ENCODE data around the gene EFHC1.

Gene EFHC1

DNA sequence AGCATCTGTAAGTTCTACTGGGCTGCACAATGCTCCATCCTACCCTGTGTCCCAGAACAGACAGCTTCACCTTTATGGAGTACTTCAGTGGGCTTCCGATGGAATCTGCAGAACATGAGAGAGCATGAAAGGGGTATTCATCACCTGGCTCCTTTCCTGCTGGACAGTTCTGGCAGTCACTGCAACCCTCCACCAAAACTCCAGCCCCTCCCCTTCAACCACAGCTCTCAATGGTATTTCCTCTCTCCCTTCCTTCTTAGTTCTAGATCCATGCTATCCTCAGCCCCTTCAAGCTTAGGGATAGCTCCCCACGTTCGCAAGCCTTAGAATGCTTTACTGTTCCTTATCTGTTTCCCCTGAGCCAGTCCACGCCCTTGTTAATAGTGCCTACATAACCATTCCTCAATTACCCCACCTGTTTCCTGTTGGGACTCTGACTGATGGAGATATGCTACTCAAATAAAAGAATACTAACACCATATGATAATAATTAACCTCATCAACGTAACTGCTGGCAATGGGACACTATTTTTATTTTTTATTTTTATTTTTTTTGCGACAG lies 130.0 kb downstream of the EFHC1 start:
- TF ChIP-seq, protein P1, sequence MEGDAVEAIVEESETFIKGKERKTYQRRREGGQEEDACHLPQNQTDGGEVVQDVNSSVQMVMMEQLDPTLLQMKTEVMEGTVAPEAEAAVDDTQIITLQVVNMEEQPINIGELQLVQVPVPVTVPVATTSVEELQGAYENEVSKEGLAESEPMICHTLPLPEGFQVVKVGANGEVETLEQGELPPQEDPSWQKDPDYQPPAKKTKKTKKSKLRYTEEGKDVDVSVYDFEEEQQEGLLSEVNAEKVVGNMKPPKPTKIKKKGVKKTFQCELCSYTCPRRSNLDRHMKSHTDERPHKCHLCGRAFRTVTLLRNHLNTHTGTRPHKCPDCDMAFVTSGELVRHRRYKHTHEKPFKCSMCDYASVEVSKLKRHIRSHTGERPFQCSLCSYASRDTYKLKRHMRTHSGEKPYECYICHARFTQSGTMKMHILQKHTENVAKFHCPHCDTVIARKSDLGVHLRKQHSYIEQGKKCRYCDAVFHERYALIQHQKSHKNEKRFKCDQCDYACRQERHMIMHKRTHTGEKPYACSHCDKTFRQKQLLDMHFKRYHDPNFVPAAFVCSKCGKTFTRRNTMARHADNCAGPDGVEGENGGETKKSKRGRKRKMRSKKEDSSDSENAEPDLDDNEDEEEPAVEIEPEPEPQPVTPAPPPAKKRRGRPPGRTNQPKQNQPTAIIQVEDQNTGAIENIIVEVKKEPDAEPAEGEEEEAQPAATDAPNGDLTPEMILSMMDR (conservative IDR thresholded peaks at IDR 0.05; ENCODE audit: low read length): no peak
- TF ChIP-seq EZH2phosphoT487 (IDR thresholded peaks at IDR 0.05; ENCODE audit: borderline replicate concordance): no peak
- H2AFZ ChIP-seq (ENCODE audit: low read length): no peak overlapping the region
- no peaks in the 10 kb centered on the region for H3K9me2 ChIP-seq (replicated peaks; ENCODE audit: low read depth, low read length)
- H3F3A ChIP-seq (ENCODE audit: low read depth): 0 out of 2 replicates have a peak, but pooled peaks cover 8% of the 10 kb centered on the region
- H3K79me2 ChIP-seq (ENCODE audit: insufficient read depth, low read length): peaks cover 93% of the 10 kb centered on the region
- H3K27me3 ChIP-seq (ENCODE audit: insufficient read depth, low read length, poor library complexity, severe bottlenecking): no peaks in the 10 kb centered on the region
- no peaks in the 10 kb centered on the region for H3K9me3 ChIP-seq (ENCODE audit: insufficient read depth, low read depth, low read length)
- H3K36me3 ChIP-seq (ENCODE audit: insufficient read depth, low read length): peaks cover 17% of the 10 kb centered on the region; the same call in 1 of the 2 replicates
- H3K9ac ChIP-seq (ENCODE audit: low read depth, low read length, poor library complexity, severe bottlenecking): peak overlapping the region; percentile 69
- H3K4me1 ChIP-seq (ENCODE audit: insufficient read depth, low read length, poor library complexity, severe bottlenecking): peaks cover 86% of the 10 kb centered on the region
- peak overlapping the region; percentile 80 for H3K4me2 ChIP-seq (ENCODE audit: low read depth, low read length, poor library complexity, severe bottlenecking)
- H3K4me3 ChIP-seq (ENCODE audit: low read length, poor library complexity, severe bottlenecking): peak overlapping the region; percentile 59
- peaks cover 24% of the 10 kb centered on the region for H4K20me1 ChIP-seq (ENCODE audit: insufficient read depth, low read length, poor library complexity, severe bottlenecking)

DNA sequence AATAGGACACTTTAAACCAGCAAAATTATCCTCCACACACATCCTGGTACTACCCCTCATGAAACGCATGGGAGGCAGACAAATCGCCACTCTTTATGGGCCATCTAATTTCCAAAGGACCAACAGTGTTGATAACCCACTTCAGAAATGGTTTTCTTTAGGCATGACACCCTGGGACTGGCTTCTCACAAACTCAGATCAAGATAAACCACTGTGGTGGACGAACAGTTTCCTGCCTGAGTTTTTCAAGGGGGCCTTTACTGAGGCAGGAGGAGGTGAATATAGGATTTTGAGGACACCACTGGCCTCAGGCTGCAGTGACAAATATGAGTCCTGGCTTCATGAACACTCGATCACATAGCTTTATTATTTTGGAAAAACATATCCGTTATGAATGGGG lies 130.7 kb downstream of the EFHC1 start:
- no peaks in the 10 kb centered on the region for H3K9me3 ChIP-seq (ENCODE audit: insufficient read depth, low read depth, low read length)
- peak overlapping the region; percentile 59 for H3K4me3 ChIP-seq (ENCODE audit: low read length, poor library complexity, severe bottlenecking)
- peak overlapping the region; percentile 80 for H3K4me2 ChIP-seq (ENCODE audit: low read depth, low read length, poor library complexity, severe bottlenecking)
- peak overlapping the region; percentile 69 for H3K9ac ChIP-seq (ENCODE audit: low read depth, low read length, poor library complexity, severe bottlenecking)
- H3K9me2 ChIP-seq (replicated peaks; ENCODE audit: low read depth, low read length): no peaks in the 10 kb centered on the region
- 0 out of 2 replicates have a peak, but pooled peaks cover 8% of the 10 kb centered on the region for H3F3A ChIP-seq (ENCODE audit: low read depth)
- H3K79me2 ChIP-seq (ENCODE audit: insufficient read depth, low read length): peaks cover 93% of the 10 kb centered on the region
- H3K36me3 ChIP-seq (ENCODE audit: insufficient read depth, low read length): peaks cover 17% of the 10 kb centered on the region; the same call in 1 of the 2 replicates
- peaks cover 79% of the 10 kb centered on the region for H3K4me1 ChIP-seq (ENCODE audit: insufficient read depth, low read length, poor library complexity, severe bottlenecking)
- TF ChIP-seq, protein P1 (conservative IDR thresholded peaks at IDR 0.05; ENCODE audit: low read length): no peak
- no peak for TF ChIP-seq EZH2phosphoT487 (IDR thresholded peaks at IDR 0.05; ENCODE audit: borderline replicate concordance)
- H4K20me1 ChIP-seq (ENCODE audit: insufficient read depth, low read length, poor library complexity, severe bottlenecking): peaks cover 24% of the 10 kb centered on the region
- no peaks in the 10 kb centered on the region for H3K27me3 ChIP-seq (ENCODE audit: insufficient read depth, low read length, poor library complexity, severe bottlenecking)
- no peak overlapping the region for H2AFZ ChIP-seq (ENCODE audit: low read length)

DNA sequence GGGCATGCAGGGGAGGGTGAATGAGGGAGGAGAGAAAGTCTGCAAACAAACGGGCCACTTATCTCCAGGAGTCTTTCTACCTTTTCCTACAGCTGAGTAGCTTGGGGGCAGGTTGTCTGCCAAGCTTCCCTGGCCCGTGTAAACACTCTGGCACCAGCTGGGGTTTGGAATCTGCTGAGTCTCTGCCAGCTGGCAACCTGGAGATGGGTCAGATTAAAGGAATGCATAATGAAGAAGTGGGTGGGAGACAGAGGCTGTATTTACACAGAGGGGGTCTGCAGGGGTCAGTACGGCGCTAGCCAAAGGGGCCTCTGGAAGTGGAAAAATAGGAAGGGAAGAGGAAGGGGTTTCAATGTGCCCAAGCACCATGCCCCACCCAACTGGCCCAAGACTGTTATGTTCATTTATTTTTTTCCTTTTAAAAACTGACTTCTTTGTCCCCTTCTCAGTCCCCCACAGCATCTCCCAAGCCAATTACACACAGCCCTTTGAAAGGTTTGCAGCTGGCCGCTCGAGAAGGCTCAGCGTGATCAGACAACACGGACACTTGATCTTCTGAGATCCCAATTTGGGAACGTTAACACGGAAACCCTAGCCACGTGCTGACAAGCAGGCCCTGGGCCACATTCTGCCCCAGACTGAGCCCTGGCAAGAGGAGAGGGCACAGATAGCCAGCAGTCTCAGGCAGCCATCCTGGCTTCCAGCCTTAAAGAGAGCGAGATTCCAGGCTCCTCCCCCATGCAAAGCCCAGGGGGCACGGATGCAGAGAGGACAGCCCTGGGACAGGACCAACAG lies 131.5 kb downstream of the EFHC1 start:
- H3F3A ChIP-seq (ENCODE audit: low read depth): 0 out of 2 replicates have a peak, but pooled peaks cover 8% of the 10 kb centered on the region
- H4K20me1 ChIP-seq (ENCODE audit: insufficient read depth, low read length, poor library complexity, severe bottlenecking): peaks cover 24% of the 10 kb centered on the region
- peaks cover 71% of the 10 kb centered on the region for H3K4me1 ChIP-seq (ENCODE audit: insufficient read depth, low read length, poor library complexity, severe bottlenecking)
- peaks cover 15% of the 10 kb centered on the region; the same call in 1 of the 2 replicates for H3K36me3 ChIP-seq (ENCODE audit: insufficient read depth, low read length)
- no peaks in the 10 kb centered on the region for H3K9me3 ChIP-seq (ENCODE audit: insufficient read depth, low read depth, low read length)
- H3K4me2 ChIP-seq (ENCODE audit: low read depth, low read length, poor library complexity, severe bottlenecking): peak overlapping the region; percentile 80
- no peaks in the 10 kb centered on the region for H3K9me2 ChIP-seq (replicated peaks; ENCODE audit: low read depth, low read length)
- no peak overlapping the region for H2AFZ ChIP-seq (ENCODE audit: low read length)
- H3K79me2 ChIP-seq (ENCODE audit: insufficient read depth, low read length): peaks cover 93% of the 10 kb centered on the region
- H3K27me3 ChIP-seq (ENCODE audit: insufficient read depth, low read length, poor library complexity, severe bottlenecking): no peaks in the 10 kb centered on the region
- peak overlapping the region; percentile 69 for H3K9ac ChIP-seq (ENCODE audit: low read depth, low read length, poor library complexity, severe bottlenecking)
- TF ChIP-seq EZH2phosphoT487 (IDR thresholded peaks at IDR 0.05; ENCODE audit: borderline replicate concordance): no peak
- TF ChIP-seq, protein P1 (conservative IDR thresholded peaks at IDR 0.05; ENCODE audit: low read length): no peak
- H3K4me3 ChIP-seq (ENCODE audit: low read length, poor library complexity, severe bottlenecking): peak overlapping the region; percentile 59

Data from Loucy (cell line).